Transverse colon (tissue), 4 donors: Measurements from ENCODE around the gene PNCK. TPM values are rescaled to one million over a fixed set of nuclear protein-coding genes. Genes with fewer than 3 reads are reported as not detected.
"Not testable (repeated sequence)": the region's sequence is repeated elsewhere in the genome, so short reads cannot be mapped to it uniquely, and the experiment has no call there.

Source experiments
- DNase-seq: peaks from one replicate; pipeline ENCODE4 v3.0.0-alpha.2; 2019
- H3K27ac ChIP-seq, 4 donors: fragments of 200-600 bp; sonication (generic); 2 replicates each; pipeline ENCODE4 v1.5.1; 2016 to 2018; ENCODE audit warnings: inconsistent platforms in 4 of 4
- H3K27me3 ChIP-seq: fragments of 200-600 bp; sonication (generic); 2 replicates; pipeline ENCODE4 v1.5.1; 2017; ENCODE audit warnings: inconsistent platforms
- H3K36me3 ChIP-seq, 4 donors: fragments of 200-600 bp; sonication (generic); 2 replicates each; pipeline ENCODE4 v1.5.1; 2017 to 2019; ENCODE audit warnings: inconsistent platforms in 4 of 4
- H3K4me1 ChIP-seq, 4 donors: fragments of 200-600 bp; sonication (generic); 2 replicates each; pipeline ENCODE4 v1.5.1; 2017 to 2020; ENCODE audit warnings: inconsistent platforms in 4 of 4
- H3K4me3 ChIP-seq, 4 donors: fragments of 200-600 bp; sonication (generic); 1 replicate in 1 of 4; 2 replicates in 3 of 4; pipeline versions ENCODE4 v1.5.1 to v1.6.1; 2017 to 2019; ENCODE audit warnings: inconsistent platforms in 4 of 4
- H3K9me3 ChIP-seq, 2 donors: fragments of 200-600 bp; sonication (generic); 2 replicates each; pipeline ENCODE4 v1.5.1; 2017 to 2019; ENCODE audit warnings: inconsistent platforms in 2 of 2
- CTCF ChIP-seq, 5 experiments: fragments of 200-600 bp in 3 of 5; fragments of 450-650 bp in 2 of 5; sonication (generic) in 3 of 5; IDR thresholded peaks; 1 replicate in 2 of 5; 2 replicates in 3 of 5; pipeline ENCODE4 v1.5.1; 2016 to 2017; ENCODE audit warnings: antibody characterized with exemption in 5 of 5, inconsistent platforms in 3 of 5, mild to moderate bottlenecking in 2 of 5, moderate library complexity in 1 of 5
- EP300 ChIP-seq: sonication (generic); formaldehyde crosslinking; IDR thresholded peaks from one replicate; pipeline ENCODE4 v1.6.1; 2017; ENCODE audit warnings: antibody characterized with exemption, low read depth
- POLR2A ChIP-seq: fragments of 450-650 bp; IDR thresholded peaks from one replicate; pipeline ENCODE4 v1.6.1; 2016; ENCODE audit warnings: antibody characterized with exemption, mild to moderate bottlenecking, moderate library complexity
- POLR2AphosphoS5 ChIP-seq, 3 donors: sonication (generic); formaldehyde crosslinking; IDR thresholded peaks; one replicate each; pipeline ENCODE4 v1.6.1; 2016; ENCODE audit warnings: antibody characterized with exemption in 3 of 3
- WGBS, 2 donors: methylation state at CpG; one replicate each; pipeline ENCODE4 v1.1.5; 2018; ENCODE audit warnings: low coverage in 1 of 2; 5-methylcytosine and 5-hydroxymethylcytosine counted together
- in situ Hi-C, 4 donors: fragments of 200-750 bp; cut with MboI; loops; one replicate each; pipeline versions ENCODE4 v1.15.0 to v1.15.1; 2017; ENCODE audit warnings: low sequenced_read_pairs in 3 of 4, low pct_ligation_motif_present in 1 of 4, low pct_unique_long_range_greater_than_20kb in 1 of 4
- intact Hi-C: fragments of 100-400 bp; cut with DNase I; formaldehyde crosslinking; loops from one replicate; pipeline ENCODE4 v1.15.1; 2023; ENCODE audit warnings: low total_unique reads
- total RNA-seq, 4 donors: library from RNA; depleted of rRNA; stranded (reverse); fragments of >200 nt; gene quantifications; one replicate each; pipeline ENCODE4 v1.1.0, GENCODE V29; 2016

The PNCK gene
- total RNA-seq, 4 donors from 2014 or later, result 6.5 to 74.4 (median 7.9) TPM; not detected in 1

GRCh38 chrX:153685156-153685536, 11.5 kb upstream of the PNCK start:
- H3K27me3 ChIP-seq, result no peaks in the 10 kb centered on the region
- H3K4me3 ChIP-seq, result no peak overlapping the region
- intact Hi-C loops (no loop called here), in situ Hi-C loops (no loop called here)
- TF ChIP-seq CTCF (IDR thresholded peaks at IDR 0.05) (no peak), POLR2A (no peak), POLR2AphosphoS5 (IDR thresholded peaks at IDR 0.05) (no peak), EP300 (no peak)
- H3K27ac ChIP-seq, result no peak overlapping the region
- no peaks in the 10 kb centered on the region for H3K9me3 ChIP-seq
- DNase-seq, result no peak
- WGBS, 2 donors, result 78% methylated on average over 17 of the region's 21 CpGs; no CpG with 5 or more reads in 1 of the 2 donors
- H3K4me1 ChIP-seq, result peaks cover 0 to 14% (median 9%) of the 10 kb centered on the region in 4 donors
- no peaks in the 10 kb centered on the region for H3K36me3 ChIP-seq

DNA sequence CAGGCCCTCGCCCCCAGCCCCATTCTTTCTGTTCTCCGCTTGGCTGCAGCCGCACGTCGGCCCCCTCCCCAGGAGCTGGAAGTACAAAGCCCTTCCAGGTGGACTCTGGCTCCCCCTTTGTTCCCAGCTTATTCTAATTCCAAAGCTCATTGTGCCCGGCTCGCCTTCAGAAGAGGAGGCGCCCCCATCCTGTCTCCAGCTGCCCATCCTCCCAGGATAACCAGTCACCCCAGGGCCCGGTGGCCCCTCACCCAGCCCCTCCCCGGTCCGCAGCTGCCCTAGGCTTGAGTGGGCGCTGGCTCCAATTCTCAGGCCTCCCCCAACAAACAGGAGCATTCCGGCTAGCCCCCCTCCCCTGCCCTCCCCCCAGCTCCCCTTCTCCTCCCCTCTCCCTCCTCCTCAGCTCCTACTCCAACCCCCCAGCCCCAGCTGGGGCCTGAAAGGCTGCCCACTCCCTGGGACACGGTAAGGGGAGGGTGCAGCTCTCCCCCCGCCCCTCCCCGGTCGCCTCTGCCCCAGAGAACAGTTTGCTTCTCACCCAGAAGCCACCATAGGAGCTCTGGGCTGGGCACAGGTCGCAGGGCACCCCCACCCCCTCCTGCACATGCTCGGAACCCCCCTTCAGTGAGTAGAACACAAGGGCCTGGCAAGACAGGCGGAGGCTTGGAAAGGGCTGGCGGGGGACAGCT, 11.0 kb upstream of the PNCK start:
- Histone ChIP-seq H3K4me3 (no peak overlapping the region), H3K9me3 (no peaks in the 10 kb centered on the region), H3K36me3 (no peaks in the 10 kb centered on the region), H3K27me3 (no peaks in the 10 kb centered on the region), H3K27ac (no peak overlapping the region), H3K4me1 (peaks cover 0 to 9% (median 8%) of the 10 kb centered on the region in 4 donors)
- WGBS, 2 donors, result 59% methylated on average over 19 of the region's 21 CpGs; no CpG with 5 or more reads in 1 of the 2 donors
- TF ChIP-seq POLR2A, result no peak
- no peak for TF ChIP-seq EP300
- intact Hi-C loops, result no loop called here
- DNase-seq, result no peak
- in situ Hi-C loops, result no loop called here

DNA sequence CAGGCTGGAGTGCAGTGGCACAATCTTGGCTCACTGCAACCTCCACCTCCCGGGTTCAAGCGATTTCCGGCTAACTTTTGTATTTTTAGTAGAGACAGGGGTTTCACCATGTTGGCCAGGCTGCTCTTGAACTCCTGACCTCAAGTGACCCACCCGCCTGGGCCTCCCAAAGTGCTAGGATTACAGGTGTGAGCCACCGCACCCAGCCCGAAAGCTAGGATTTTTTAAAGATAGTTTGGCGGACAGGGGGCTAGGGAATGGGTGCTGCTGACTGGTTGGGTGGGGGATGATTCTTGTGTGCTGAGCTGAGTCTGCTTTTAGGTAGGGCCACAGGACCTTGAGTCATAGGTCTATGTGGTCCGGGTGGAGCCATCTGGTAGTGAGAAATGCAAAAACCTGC, 9.9 kb upstream of the PNCK start:
- WGBS, 2 donors, result 96% methylated on average over 8 of the region's 8 CpGs; no CpG with 5 or more reads in 1 of the 2 donors
- H3K27me3 ChIP-seq, H3K9me3 ChIP-seq, H3K4me3 ChIP-seq, H3K4me1 ChIP-seq, DNase-seq, in situ Hi-C loops, H3K36me3 ChIP-seq, intact Hi-C loops, H3K27ac ChIP-seq: not testable (repeated sequence)

- TF ChIP-seq POLR2AphosphoS5 (IDR thresholded peaks at IDR 0.05), result no peak
- TF ChIP-seq EP300, result no peak
- in situ Hi-C loops (no loop called here), intact Hi-C loops (no loop called here)
- H3K4me3 ChIP-seq, result no peak overlapping the region
- DNase-seq, result no peak
- H3K27me3 ChIP-seq, result no peaks in the 10 kb centered on the region
- H3K36me3 ChIP-seq, result no peaks in the 10 kb centered on the region
- no peaks in the 10 kb centered on the region for H3K9me3 ChIP-seq
- 70% methylated on average over 12 of the region's 12 CpGs; no CpG with 5 or more reads in 1 of the 2 donors for WGBS, 2 donors
- no peaks in the 10 kb centered on the region for H3K4me1 ChIP-seq
- no peak overlapping the region for H3K27ac ChIP-seq
Measured at GRCh38 chrX:153681175-153681574, 7.6 kb upstream of the PNCK start.

GRCh38 chrX:153674219-153674851, 722 bp upstream of the PNCK start:
- Histone ChIP-seq H3K27ac (no peak overlapping the region), H3K36me3 (no peaks in the 10 kb centered on the region), H3K27me3 (peaks cover 30% of the 10 kb centered on the region), H3K4me1 (no peaks in the 10 kb centered on the region), H3K9me3 (no peaks in the 10 kb centered on the region), H3K4me3 (no peak overlapping the region)
- intact Hi-C loops, result no loop called here
- no peak for TF ChIP-seq CTCF (IDR thresholded peaks at IDR 0.05)
- in situ Hi-C loops, result loop anchor here (25.0 kb wide), 2 partner anchors 112 to 712 kb away; no protein-coding TSS in a partner anchor
- 83% methylated on average over 27 of the region's 27 CpGs; no CpG with 5 or more reads in 1 of the 2 donors for WGBS, 2 donors
- DNase-seq, result no peak
